ENCODE measurements around the gene CAPRIN2. TPM values are rescaled to one million over a fixed set of nuclear protein-coding genes. Genes with fewer than 3 reads are reported as not detected.

Gene CAPRIN2
- total and polyA plus RNA-seq, 2 donors (not counting 1 experiment from before 2014, with no cell fraction given): 10.8 to 17.2 TPM

GRCh38 chr12:30783946-30784345 lies 29.2 kb upstream of the CAPRIN2 start:
- Histone ChIP-seq H3K9me3 (ENCODE audit: control insufficient read depth, insufficient read depth, low read depth, low read length) (no peaks in the 10 kb centered on the region), H3K27me3 (ENCODE audit: control insufficient read depth, insufficient read depth, low read length) (no peaks in the 10 kb centered on the region), H3K4me3 (replicated peaks in 1 of 4; ENCODE audit: control extremely low read depth in 1 of 4, insufficient read depth in 1 of 4, low read depth in 3 of 4, low read length in 4 of 4) (no peak overlapping the region), H3K27ac (ENCODE audit: insufficient read depth, low read length) (no peak overlapping the region), H3K36me3 (ENCODE audit: control insufficient read depth, insufficient read depth, low read length) (no peaks in the 10 kb centered on the region), H4K20me1 (ENCODE audit: control insufficient read depth, extremely low read depth, insufficient read depth, low read length) (no peaks in the 10 kb centered on the region), H3K4me2 (ENCODE audit: extremely low read depth, insufficient read depth, low read length) (no peak overlapping the region), H3K9ac (ENCODE audit: insufficient read depth, low read length) (no peak overlapping the region), H3K79me2 (ENCODE audit: control insufficient read depth, insufficient read depth, low read length) (no peaks in the 10 kb centered on the region), H3K4me1 (ENCODE audit: control insufficient read depth, extremely low read depth, insufficient read depth, low read length) (no peaks in the 10 kb centered on the region), H2AFZ (ENCODE audit: low read length) (no peak overlapping the region)
- TF ChIP-seq EZH2 (IDR thresholded peaks at IDR 0.05; ENCODE audit: low read length, missing control alignments): no peak
- no peak for TF ChIP-seq CTCF (conservative IDR thresholded peaks at IDR 0.05 in 1 of 2, IDR thresholded peaks at IDR 0.05 in 1 of 2; ENCODE audit: low read depth in 1 of 2, low read length in 2 of 2)
- no peak for DNase-seq (ENCODE audit: low read depth in 2 of 2)

GRCh38 chr12:30782316-30783173 lies 27.8 kb upstream of the CAPRIN2 start:
- no peak for DNase-seq (ENCODE audit: low read depth in 2 of 2)
- Histone ChIP-seq H3K4me3 (replicated peaks in 1 of 4; ENCODE audit: control extremely low read depth in 1 of 4, insufficient read depth in 1 of 4, low read depth in 3 of 4, low read length in 4 of 4) (no peak overlapping the region), H3K9ac (ENCODE audit: insufficient read depth, low read length) (no peak overlapping the region), H3K36me3 (ENCODE audit: control insufficient read depth, insufficient read depth, low read length) (no peaks in the 10 kb centered on the region), H2AFZ (ENCODE audit: low read length) (no peak overlapping the region), H3K4me1 (ENCODE audit: control insufficient read depth, extremely low read depth, insufficient read depth, low read length) (no peaks in the 10 kb centered on the region), H3K4me2 (ENCODE audit: extremely low read depth, insufficient read depth, low read length) (no peak overlapping the region), H3K9me3 (ENCODE audit: control insufficient read depth, insufficient read depth, low read depth, low read length) (no peaks in the 10 kb centered on the region), H3K27me3 (ENCODE audit: control insufficient read depth, insufficient read depth, low read length) (no peaks in the 10 kb centered on the region), H3K79me2 (ENCODE audit: control insufficient read depth, insufficient read depth, low read length) (no peaks in the 10 kb centered on the region), H4K20me1 (ENCODE audit: control insufficient read depth, extremely low read depth, insufficient read depth, low read length) (no peaks in the 10 kb centered on the region), H3K27ac (ENCODE audit: insufficient read depth, low read length) (no peak overlapping the region)
- TF ChIP-seq CTCF (conservative IDR thresholded peaks at IDR 0.05 in 1 of 2, IDR thresholded peaks at IDR 0.05 in 1 of 2; ENCODE audit: low read depth in 1 of 2, low read length in 2 of 2): no peak
- TF ChIP-seq EZH2 (IDR thresholded peaks at IDR 0.05; ENCODE audit: low read length, missing control alignments): no peak

- Histone ChIP-seq H3K27ac (ENCODE audit: insufficient read depth, low read length) (no peak overlapping the region), H3K9ac (ENCODE audit: insufficient read depth, low read length) (no peak overlapping the region), H3K4me2 (ENCODE audit: extremely low read depth, insufficient read depth, low read length) (no peak overlapping the region), H3K27me3 (ENCODE audit: control insufficient read depth, insufficient read depth, low read length) (no peaks in the 10 kb centered on the region), H3K9me3 (ENCODE audit: control insufficient read depth, insufficient read depth, low read depth, low read length) (no peaks in the 10 kb centered on the region), H2AFZ (ENCODE audit: low read length) (no peak overlapping the region), H3K79me2 (ENCODE audit: control insufficient read depth, insufficient read depth, low read length) (no peaks in the 10 kb centered on the region), H3K4me1 (ENCODE audit: control insufficient read depth, extremely low read depth, insufficient read depth, low read length) (no peaks in the 10 kb centered on the region), H4K20me1 (ENCODE audit: control insufficient read depth, extremely low read depth, insufficient read depth, low read length) (no peaks in the 10 kb centered on the region), H3K36me3 (ENCODE audit: control insufficient read depth, insufficient read depth, low read length) (no peaks in the 10 kb centered on the region), H3K4me3 (replicated peaks in 1 of 4; ENCODE audit: control extremely low read depth in 1 of 4, insufficient read depth in 1 of 4, low read depth in 3 of 4, low read length in 4 of 4) (no peak overlapping the region)
- DNase-seq (ENCODE audit: low read depth in 2 of 2): no peak
- TF ChIP-seq EZH2 (IDR thresholded peaks at IDR 0.05; ENCODE audit: low read length, missing control alignments) (no peak), CTCF (conservative IDR thresholded peaks at IDR 0.05 in 1 of 2, IDR thresholded peaks at IDR 0.05 in 1 of 2; ENCODE audit: low read depth in 1 of 2, low read length in 2 of 2) (no peak)
These were observed 24.8 kb upstream of the CAPRIN2 start for GRCh38 chr12:30779578-30779977.
